Right lobe of liver (tissue), 6 donors: ENCODE data around the gene BBS4. TPM values are rescaled to one million over a fixed set of nuclear protein-coding genes. Genes with fewer than 3 reads are reported as not detected.

Experiments used
- ATAC-seq, 4 donors: fragments of 200-7000 bp; cut with Tn5 transposase; one replicate each; pipeline ENCODE4 v1.9.1; 2020; ENCODE audit warnings: mild to moderate bottlenecking in 4 of 4, moderate library complexity in 4 of 4
- DNase-seq, 3 donors: peaks; one replicate each; pipeline ENCODE4 v3.0.0-alpha.2; 2020
- H3K27ac ChIP-seq, 3 donors: fragments of 200-600 bp; one replicate each; pipeline ENCODE4 v1.8.0; 2022
- H3K27me3 ChIP-seq, 2 donors: fragments of 200-600 bp; one replicate each; pipeline ENCODE4 v1.8.0; 2022
- H3K36me3 ChIP-seq, 4 donors: fragments of 200-600 bp; sonication (generic) in 1 of 4; one replicate each; pipeline versions ENCODE4 v1.5.1 to v1.8.0; 2017 to 2022; ENCODE audit warnings: control low read depth in 1 of 4
- H3K4me1 ChIP-seq, 4 donors: fragments of 200-600 bp; sonication (generic) in 1 of 4; one replicate each; pipeline versions ENCODE4 v1.5.1 to v1.8.0; 2017 to 2022; ENCODE audit warnings: control low read depth in 1 of 4
- H3K4me3 ChIP-seq, 3 donors: fragments of 200-600 bp; one replicate each; pipeline ENCODE4 v1.8.0; 2022
- H3K9me3 ChIP-seq, 4 donors: fragments of 200-600 bp; sonication (generic) in 1 of 4; one replicate each; pipeline versions ENCODE4 v1.5.1 to v1.8.0; 2017 to 2022; ENCODE audit warnings: control low read depth in 1 of 4
- CTCF ChIP-seq, 4 donors: fragments of 200-600 bp in 3 of 4; fragments of 450-650 bp in 1 of 4; IDR thresholded peaks; one replicate each; pipeline versions ENCODE4 v1.5.1 to v1.8.0; 2016 to 2022; ENCODE audit warnings: antibody characterized with exemption in 4 of 4, mild to moderate bottlenecking in 2 of 4
- POLR2A ChIP-seq: fragments of 450-650 bp; IDR thresholded peaks from one replicate; pipeline ENCODE4 v1.6.1; 2017; ENCODE audit warnings: antibody characterized with exemption, mild to moderate bottlenecking
- WGBS: methylation state at CpG from one replicate; pipeline ENCODE4 v1.1.6; 2018; ENCODE audit warnings: low coverage, low lambda C conversion rate; ENCODE audit not compliant: insufficient coverage; ENCODE audit errors: missing lambda C conversion rate; 5-methylcytosine and 5-hydroxymethylcytosine counted together
- intact Hi-C, 2 donors: fragments of 100-400 bp; cut with DNase I; formaldehyde crosslinking; loops; one replicate each; pipeline versions ENCODE4 v1.11.2 to v1.14.1; 2022
- total RNA-seq, 6 experiments: library from RNA; depleted of rRNA in 2 of 6; stranded (reverse); fragments of >200 nt in 2 of 6; fragmentation: NEBNext Ultra II Directional in 3 of 6; extraction: Animal tissue kit (Norgen Biotek cat#: 25700) in 3 of 6; gene quantifications; one replicate each; pipeline versions ENCODE4 v1.1.0 to v1.2.4, GENCODE V29; 2016 to 2023
- donor health status: DM: no; HTN: yes; CAD: no.
- donor health status: DM: no; HTN: no; CAD: no.
- donor health status: DM: no; HTN: no; CAD: no.
- donor health status: DM: no; HTN: yes; CAD: no.
- donor health status: DM: no; HTN: yes; CAD: no.

Gene BBS4
- total RNA-seq, 6 experiments from 2014 or later = 6.0 to 24.1 (median 9.5) TPM

GRCh38 chr15:72785432-72785831, 99.4 kb downstream of the BBS4 start:
- no peaks in the 10 kb centered on the region for H3K27me3 ChIP-seq
- intact Hi-C loops = no loop called here
- no peak overlapping the region for H3K27ac ChIP-seq
- no peak overlapping the region for H3K4me3 ChIP-seq
- ATAC-seq = no peak
- no peaks in the 10 kb centered on the region for H3K36me3 ChIP-seq
- peaks cover 0 to 14% (median 8%) of the 10 kb centered on the region in 4 donors for H3K4me1 ChIP-seq
- TF ChIP-seq POLR2A (no peak), CTCF (IDR thresholded peaks at IDR 0.05) (no peak)
- H3K9me3 ChIP-seq = no peaks in the 10 kb centered on the region
- DNase-seq = no peak
- WGBS = 66% methylated on average over 4 of the region's 4 CpGs

- Histone ChIP-seq H3K27me3 (no peaks in the 10 kb centered on the region), H3K4me1 (peaks cover 0 to 14% (median 8%) of the 10 kb centered on the region in 4 donors), H3K9me3 (no peaks in the 10 kb centered on the region), H3K4me3 (no peak overlapping the region), H3K27ac (no peak overlapping the region), H3K36me3 (no peaks in the 10 kb centered on the region)
- no peak for TF ChIP-seq POLR2A
- TF ChIP-seq CTCF (IDR thresholded peaks at IDR 0.05) = no peak
- ATAC-seq = no peak
- no peak for DNase-seq
- 43% methylated on average over 1 of the region's 2 CpGs for WGBS
- intact Hi-C loops = no loop called here
Measured at GRCh38 chr15:72785841-72786240, 99.8 kb downstream of the BBS4 start.

- no peak for TF ChIP-seq CTCF (IDR thresholded peaks at IDR 0.05)
- no peak for TF ChIP-seq POLR2A
- H3K4me3 ChIP-seq = no peak overlapping the region
- intact Hi-C loops = no loop called here
- no peaks in the 10 kb centered on the region for H3K27me3 ChIP-seq
- H3K9me3 ChIP-seq = no peaks in the 10 kb centered on the region
- ATAC-seq (no peak), DNase-seq (no peak)
- peaks cover 0 to 14% (median 8%) of the 10 kb centered on the region in 4 donors for H3K4me1 ChIP-seq
- 92% methylated on average over 4 of the region's 4 CpGs for WGBS
- H3K27ac ChIP-seq = no peak overlapping the region
- H3K36me3 ChIP-seq = no peaks in the 10 kb centered on the region
Measured at GRCh38 chr15:72786242-72786641, 100.2 kb downstream of the BBS4 start.

GRCh38 chr15:72786676-72787345, 100.8 kb downstream of the BBS4 start:
- H3K27ac ChIP-seq = no peak overlapping the region
- peaks cover 0 to 10% (median 6%) of the 10 kb centered on the region in 4 donors for H3K4me1 ChIP-seq
- no peaks in the 10 kb centered on the region for H3K36me3 ChIP-seq
- WGBS = 58% methylated on average over 2 of the region's 8 CpGs
- H3K27me3 ChIP-seq = no peaks in the 10 kb centered on the region
- intact Hi-C loops = no loop called here
- TF ChIP-seq CTCF (IDR thresholded peaks at IDR 0.05) = no peak
- no peak for TF ChIP-seq POLR2A
- no peaks in the 10 kb centered on the region for H3K9me3 ChIP-seq
- no peak overlapping the region for H3K4me3 ChIP-seq
- no peak for ATAC-seq
- no peak for DNase-seq
